Keratinocyte (primary cell): ENCODE data around the gene CDKL4.

Experiments used
- EZH2 ChIP-seq: IDR thresholded peaks from one replicate; pipeline ENCODE4 v1.6.1; 2012; ENCODE audit warnings: inconsistent platforms, mild to moderate bottlenecking, low read length, moderate library complexity
- TF ChIP-seq, protein P1 (sequence below), 3 experiments: IDR thresholded peaks in 1 of 3; conservative IDR thresholded peaks in 1 of 3; optimal IDR thresholded peaks in 1 of 3; 2 replicates in 2 of 3; 3 replicates in 1 of 3; pipeline versions ENCODE3 to v1.5.1; 2011; ENCODE audit warnings: low read length in 3 of 3, mild to moderate bottlenecking in 3 of 3, moderate library complexity in 2 of 3, control low read depth in 1 of 3, inconsistent platforms in 1 of 3; ENCODE audit not compliant: insufficient read depth in 2 of 3; ENCODE audit errors: extremely low read depth in 1 of 3

GRCh38 chr2:39139511-39140237, 104.1 kb downstream of the CDKL4 start:
- TF ChIP-seq, protein P1, sequence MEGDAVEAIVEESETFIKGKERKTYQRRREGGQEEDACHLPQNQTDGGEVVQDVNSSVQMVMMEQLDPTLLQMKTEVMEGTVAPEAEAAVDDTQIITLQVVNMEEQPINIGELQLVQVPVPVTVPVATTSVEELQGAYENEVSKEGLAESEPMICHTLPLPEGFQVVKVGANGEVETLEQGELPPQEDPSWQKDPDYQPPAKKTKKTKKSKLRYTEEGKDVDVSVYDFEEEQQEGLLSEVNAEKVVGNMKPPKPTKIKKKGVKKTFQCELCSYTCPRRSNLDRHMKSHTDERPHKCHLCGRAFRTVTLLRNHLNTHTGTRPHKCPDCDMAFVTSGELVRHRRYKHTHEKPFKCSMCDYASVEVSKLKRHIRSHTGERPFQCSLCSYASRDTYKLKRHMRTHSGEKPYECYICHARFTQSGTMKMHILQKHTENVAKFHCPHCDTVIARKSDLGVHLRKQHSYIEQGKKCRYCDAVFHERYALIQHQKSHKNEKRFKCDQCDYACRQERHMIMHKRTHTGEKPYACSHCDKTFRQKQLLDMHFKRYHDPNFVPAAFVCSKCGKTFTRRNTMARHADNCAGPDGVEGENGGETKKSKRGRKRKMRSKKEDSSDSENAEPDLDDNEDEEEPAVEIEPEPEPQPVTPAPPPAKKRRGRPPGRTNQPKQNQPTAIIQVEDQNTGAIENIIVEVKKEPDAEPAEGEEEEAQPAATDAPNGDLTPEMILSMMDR (optimal IDR thresholded peaks at IDR 0.05 in 1 of 3, IDR thresholded peaks at IDR 0.05 in 1 of 3, conservative IDR thresholded peaks at IDR 0.05 in 1 of 3; ENCODE audit: extremely low read depth in 1 of 3, insufficient read depth in 2 of 3, low read length in 3 of 3), result no peak
- TF ChIP-seq EZH2, result no peak
